ENCODE data around the gene TAGLN2.

Gene TAGLN2

DNA sequence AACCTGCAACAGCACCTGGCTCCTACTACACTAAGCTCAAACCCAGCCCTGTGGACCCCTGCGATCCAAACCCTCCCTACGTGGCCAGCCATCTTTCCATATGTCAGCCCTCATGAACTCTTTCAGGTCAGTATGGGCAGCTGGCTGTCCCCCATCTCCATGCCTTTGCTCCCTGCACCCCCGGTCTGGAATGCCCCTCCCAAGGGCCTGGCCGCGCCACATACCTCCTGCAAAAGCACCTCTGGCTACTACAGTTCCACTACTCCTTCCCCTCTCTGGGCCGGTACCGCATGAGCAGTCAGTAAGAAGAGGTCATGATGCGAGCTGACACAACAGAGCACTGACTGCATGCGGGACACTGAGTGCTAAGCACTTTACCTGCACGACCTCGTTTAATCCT is 10.0 kb upstream of the TAGLN2 start:
- no peak for DNase-seq (ENCODE audit: low spot score)

- DNase-seq (ENCODE audit: low spot score), result no peak
These were observed 9.1 kb upstream of the TAGLN2 start for GRCh38 chr1:159934136-159935039.

GRCh38 chr1:159933347-159933746 is 8.0 kb upstream of the TAGLN2 start:
- no peak for DNase-seq (ENCODE audit: low spot score)

- no peak for DNase-seq (ENCODE audit: low spot score)
These were observed 7.3 kb upstream of the TAGLN2 start for GRCh38 chr1:159932296-159933285.

DNA sequence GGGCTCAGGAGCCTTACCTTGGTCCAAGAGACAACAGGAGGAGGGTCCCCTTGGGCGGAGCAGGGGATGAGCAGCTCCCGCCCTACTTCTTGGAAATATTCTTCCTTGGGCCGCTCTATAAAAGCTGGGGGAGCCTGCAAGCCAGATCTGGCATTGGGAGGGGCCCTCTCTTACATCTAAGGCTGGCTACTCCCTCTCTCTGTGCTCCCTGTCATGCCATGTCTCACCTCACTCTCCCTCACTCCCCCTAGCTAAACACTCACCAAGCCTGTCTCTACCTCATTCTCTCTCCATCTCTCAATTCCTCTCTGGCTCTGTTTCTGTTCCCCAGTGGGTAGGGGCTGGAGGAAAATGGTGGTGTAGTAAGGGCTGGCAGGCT is 6.5 kb upstream of the TAGLN2 start:
- no peak for DNase-seq (ENCODE audit: low spot score)

GRCh38 chr1:159931101-159931794 is 5.9 kb upstream of the TAGLN2 start:
- no peak for DNase-seq (ENCODE audit: low spot score)

DNA sequence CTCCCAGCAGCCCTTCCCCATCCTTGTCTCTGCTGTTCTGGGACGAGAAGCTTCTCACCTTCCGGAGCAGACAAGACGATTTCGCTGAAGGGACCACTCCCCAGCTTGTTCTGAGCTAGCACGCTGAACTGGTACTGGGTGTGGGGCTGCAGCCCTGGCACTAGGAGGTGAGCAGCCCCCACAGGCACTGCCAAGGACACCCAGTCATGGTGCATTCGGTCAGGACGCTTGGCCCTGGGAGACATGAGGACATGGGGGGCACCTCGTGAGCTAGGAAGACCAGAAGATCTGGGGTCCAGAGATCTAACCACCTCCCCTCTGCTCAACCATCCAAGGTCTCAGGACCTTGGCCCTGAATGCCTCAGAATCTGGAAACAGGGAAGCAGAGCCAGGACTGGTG is 5.3 kb upstream of the TAGLN2 start:
- no peak for DNase-seq (ENCODE audit: low spot score)

DNA sequence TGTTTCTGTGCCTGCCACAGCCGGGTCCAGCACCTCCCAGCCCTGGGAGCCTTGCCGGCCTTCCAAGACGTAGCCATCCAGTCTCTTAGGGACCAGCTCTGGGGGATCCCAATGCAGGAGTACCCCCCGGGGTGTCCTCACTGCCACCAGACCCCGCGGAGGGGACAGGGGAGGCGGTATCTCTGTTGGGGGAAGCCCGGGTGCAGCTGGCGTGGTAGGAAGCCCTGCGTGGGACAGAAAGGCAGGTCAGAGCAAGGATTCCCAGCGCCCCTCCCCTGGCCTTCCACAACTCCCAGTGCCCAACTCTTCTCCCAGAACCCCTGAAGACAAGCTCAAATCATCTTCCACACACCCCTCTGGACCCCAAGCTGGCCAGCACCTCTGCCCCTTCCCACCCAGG is 4.9 kb upstream of the TAGLN2 start:
- no peak for DNase-seq (ENCODE audit: low spot score)

DNA sequence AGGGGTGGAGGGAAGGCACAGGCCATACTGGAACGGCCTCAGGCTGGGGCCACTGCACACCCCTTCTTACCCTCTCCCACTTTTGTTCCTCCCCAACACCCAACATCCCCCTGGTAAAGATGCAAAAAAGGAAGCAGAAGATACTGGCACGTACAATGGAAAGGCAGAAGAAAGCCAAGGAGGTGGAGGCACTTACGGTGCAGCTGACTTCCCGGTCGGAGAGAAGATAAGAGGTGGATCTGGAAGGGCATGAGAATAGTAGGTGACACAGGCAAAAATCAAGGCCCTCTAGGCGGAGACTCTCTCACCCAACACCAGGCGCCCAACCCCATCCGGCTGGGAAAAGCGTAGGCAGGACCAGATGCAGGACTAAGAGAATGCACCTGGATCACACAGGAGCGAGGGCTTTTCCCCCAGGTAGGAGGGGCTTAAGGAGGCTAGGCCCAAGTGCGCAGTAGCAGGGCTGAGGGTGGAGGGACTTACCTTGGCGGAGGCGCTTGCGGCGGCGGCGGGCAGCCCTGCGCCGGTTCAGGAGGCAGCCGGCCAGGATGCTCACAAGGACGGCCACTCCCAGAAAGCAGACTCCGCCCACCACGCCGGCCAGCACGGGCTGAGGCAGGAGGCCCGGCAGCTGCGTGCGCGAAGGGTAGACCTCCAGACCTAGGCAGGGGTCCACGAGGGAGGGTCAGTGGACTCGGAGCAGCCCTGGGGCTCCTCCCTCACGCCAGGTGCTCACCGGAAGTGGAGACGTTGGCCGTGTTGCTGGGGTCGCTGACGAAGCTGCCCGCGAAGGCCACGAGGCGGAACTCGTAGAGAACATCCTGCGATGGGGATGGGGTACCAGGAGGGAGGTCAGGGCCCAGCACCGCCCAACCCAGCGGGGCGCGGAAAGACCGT is 4.1 kb upstream of the TAGLN2 start:
- no peak for DNase-seq (ENCODE audit: low spot score)

DNA sequence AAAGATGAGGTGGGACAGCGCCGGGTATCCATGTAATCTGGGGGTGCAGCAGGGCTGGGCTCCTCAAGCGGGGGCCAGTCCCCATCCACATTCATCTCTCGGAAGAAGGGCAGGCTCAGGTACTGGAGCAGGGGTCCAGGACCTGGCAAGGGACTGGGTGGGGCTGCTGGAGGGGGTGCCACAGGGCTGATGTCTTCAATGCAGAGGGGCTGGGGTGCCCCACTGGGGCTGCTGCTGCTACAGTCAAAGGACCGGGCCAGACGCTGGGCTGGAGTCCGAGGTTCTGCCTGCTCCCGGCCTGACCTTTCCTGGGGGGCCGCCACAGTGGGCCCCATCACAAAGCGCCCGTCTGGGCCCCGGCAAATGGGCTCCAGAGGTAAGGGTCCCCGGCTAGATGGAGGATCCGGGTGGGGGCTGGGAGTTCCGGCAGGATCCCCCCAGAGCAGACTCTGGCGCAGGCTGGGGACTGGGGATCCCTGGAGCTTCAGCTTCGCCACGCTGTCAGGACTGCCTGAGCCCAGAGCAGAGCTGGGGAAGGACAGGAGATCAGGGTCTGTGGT is 3.3 kb upstream of the TAGLN2 start:
- no peak for DNase-seq (ENCODE audit: low spot score)

GRCh38 chr1:159927849-159928431 is 2.6 kb upstream of the TAGLN2 start:
- no peak for DNase-seq (ENCODE audit: low spot score)

GRCh38 chr1:159927211-159927848 is 2.0 kb upstream of the TAGLN2 start:
- no peak for DNase-seq (ENCODE audit: low spot score)

DNA sequence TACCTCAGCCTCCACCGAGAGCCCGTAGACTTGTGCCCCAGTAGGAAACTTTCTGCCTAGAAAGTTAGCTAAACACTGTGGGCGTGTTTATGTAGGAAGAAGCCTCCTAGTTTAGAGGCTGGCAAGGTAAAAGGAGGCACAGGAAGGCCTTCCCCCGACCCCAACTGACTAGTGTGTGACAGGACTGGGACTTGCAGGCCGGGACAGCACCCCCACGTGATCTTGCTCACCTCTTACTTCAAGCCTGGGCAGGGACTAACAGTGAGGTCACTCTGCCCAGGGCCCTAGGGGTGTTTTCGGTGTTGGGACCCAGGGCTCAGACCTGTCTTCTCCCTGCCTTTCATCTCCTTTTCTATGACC is 392 bp upstream of the TAGLN2 start:
- DNase-seq (ENCODE audit: low spot score), result no peak

GRCh38 chr1:159924025-159924790 is 1.1 kb downstream of the TAGLN2 start:
- peak; percentile 99 for DNase-seq (ENCODE audit: low spot score)

DNA sequence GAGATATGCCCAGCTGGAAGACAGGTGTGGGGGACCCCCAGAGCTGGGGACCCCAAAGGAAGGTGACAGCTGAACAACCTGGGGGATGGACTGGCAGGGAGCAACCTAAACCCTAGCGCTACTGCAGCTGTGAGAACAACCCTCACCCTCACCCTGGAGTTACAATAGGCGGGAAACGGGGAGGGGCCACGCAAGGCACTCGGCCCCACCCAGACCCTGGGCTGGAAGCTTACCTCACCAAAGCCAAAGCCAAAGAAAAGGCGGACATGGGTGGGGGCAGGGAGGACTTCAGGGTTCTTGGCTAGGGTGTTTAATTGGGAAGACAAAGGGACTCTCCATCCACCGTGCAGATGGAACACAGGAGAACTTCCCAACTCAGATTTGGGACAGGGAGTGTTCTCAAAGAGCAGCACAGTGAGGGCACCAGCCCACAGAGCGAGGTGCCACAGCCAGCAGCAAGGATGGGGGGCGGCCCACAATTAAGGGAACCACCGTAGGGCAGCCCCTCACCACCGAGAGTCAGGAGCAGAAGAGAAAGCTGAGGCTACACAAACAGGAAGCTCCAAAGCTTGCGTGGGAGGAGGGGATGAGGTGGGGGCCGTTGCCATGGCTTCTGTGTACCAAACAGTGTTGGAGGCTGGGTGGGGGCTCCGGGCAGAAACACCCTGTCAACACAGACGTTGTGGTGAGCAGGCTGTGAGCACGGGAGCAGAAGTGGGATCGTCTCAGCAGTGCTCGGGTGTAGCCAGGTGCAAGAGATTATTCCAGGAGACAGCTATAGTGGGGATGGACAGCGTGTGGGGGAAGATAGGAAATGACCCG is 1.9 kb downstream of the TAGLN2 start:
- peak; percentile 91 for DNase-seq (ENCODE audit: low spot score)

DNA sequence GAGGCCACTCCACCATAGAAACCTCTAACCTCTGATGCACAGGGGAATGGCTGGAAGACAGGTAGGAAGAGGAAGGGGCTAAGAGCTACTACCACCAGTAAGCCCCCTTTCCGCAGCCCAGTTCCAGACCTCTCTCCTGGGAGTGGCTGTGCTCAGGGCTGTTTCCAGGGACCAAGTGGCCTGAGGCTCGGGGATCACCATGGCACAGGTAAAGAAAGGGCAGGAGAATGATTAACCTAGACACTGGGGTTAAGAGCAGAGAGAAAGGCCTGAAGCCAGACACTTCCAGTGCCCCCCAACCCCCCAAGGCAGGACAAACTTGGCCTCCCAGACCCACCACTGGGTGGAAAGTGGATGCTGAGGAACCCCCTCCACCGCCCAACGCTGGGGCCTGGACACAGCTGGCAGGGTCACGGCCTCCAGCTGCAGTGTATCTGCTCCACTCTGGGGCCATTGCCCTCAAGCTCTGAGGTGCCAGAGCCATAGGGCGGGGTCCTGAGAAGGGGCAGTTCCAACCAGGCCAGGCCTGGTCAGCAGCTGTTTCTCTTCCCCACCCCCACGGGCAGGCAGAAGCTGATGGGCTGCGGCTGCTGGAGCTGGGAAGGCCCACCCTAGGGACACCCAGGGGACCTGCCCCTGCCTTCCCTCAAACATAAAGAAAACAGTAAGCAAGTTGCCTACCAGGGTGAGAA is 2.6 kb downstream of the TAGLN2 start:
- peak; percentile 66 for DNase-seq (ENCODE audit: low spot score)

DNA sequence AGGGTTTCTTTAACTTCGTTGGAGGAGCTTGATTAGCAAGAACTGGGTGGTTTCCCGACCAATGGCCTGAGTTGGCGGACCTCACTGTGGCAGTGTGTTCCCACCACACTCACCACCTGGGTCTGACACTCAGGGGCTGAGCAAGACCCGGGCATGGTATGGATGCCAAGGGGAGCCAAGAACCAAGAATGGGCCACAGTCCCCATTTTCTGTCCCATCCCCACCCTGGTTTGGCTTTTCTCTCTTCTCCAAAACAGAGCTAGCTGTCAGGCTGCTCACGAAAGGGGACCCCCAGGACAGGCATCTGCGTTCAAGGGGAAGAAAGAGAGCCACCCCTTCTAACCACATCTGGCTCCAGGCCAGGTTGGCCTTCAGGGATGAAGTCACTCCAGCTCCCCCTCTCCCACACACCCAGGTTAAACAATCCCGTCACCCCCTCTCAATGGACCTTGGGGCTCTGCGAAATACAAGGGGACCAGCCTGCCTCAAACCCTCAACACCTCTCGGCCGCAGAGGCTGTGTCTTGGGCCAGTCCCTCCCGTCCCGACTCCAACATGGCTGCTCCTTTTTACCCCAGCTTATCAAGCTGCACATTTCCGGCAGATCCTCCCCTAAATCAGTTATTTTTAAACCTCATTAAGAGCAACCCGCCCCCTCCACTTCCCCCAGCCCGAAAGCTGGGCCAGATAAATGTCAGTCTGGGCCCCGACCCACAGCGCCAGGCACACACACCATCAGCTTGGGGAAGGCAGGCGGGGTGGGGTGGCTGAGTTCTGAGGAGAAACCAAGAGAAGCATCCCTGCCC is 3.4 kb downstream of the TAGLN2 start:
- peak; percentile 44 for DNase-seq (ENCODE audit: low spot score)

All from hepatic stellate cell (primary cell).